ENCODE data around the gene PIM2. TPM values are rescaled to one million over a fixed set of nuclear protein-coding genes. Genes with fewer than 3 reads are reported as not detected.

The PIM2 gene
- polyA plus RNA-seq, 1 of the 3 experiments (the other 2 are of a cell fraction) = 12.3 TPM

- 93% methylated on average over 4 of the region's 4 CpGs for WGBS (ENCODE audit: low lambda C conversion rate)
- H2AFZ ChIP-seq (ENCODE audit: low read depth) = no peak overlapping the region
- no peaks in the 10 kb centered on the region for H3K27me3 ChIP-seq (ENCODE audit: insufficient read depth)
- ChIA-PET POLR2A (no interaction called here), CTCF (no interaction called here)
- H3F3A ChIP-seq (replicated peaks; ENCODE audit: insufficient read depth) = peaks cover 12% of the 10 kb centered on the region
- 0 out of 2 replicates have a peak, but pooled peaks cover 9% of the 10 kb centered on the region for H4K20me1 ChIP-seq (ENCODE audit: insufficient read depth)
- peaks cover 3% of the 10 kb centered on the region; the same call in 1 of the 2 replicates for H3K79me2 ChIP-seq (ENCODE audit: insufficient read depth)
- no peak overlapping the region for H3K27ac ChIP-seq (ENCODE audit: low read depth in 2 of 2, low read length in 1 of 2)
- no peaks in the 10 kb centered on the region for H3K9me3 ChIP-seq
- H3K9ac ChIP-seq = no peak overlapping the region
- TF ChIP-seq IRF3 (IDR thresholded peaks at IDR 0.05; ENCODE audit: low read depth, low read length) (no peak), RAD21 (IDR thresholded peaks at IDR 0.05; ENCODE audit: low read length) (no peak), PBX3 (IDR thresholded peaks at IDR 0.05) (no peak), RFX5 (IDR thresholded peaks at IDR 0.05; ENCODE audit: low read length) (no peak), TCF12 (IDR thresholded peaks at IDR 0.05) (no peak), JUND (IDR thresholded peaks at IDR 0.05) (no peak), FOSL2 (IDR thresholded peaks at IDR 0.05; ENCODE audit: borderline replicate concordance, low read depth) (no peak), USF1 (IDR thresholded peaks at IDR 0.05; ENCODE audit: borderline replicate concordance, low read depth) (no peak), EZH2phosphoT487 (IDR thresholded peaks at IDR 0.05; ENCODE audit: borderline replicate concordance, low read depth) (no peak), NRF1 (IDR thresholded peaks at IDR 0.05; ENCODE audit: low read depth, low read length) (no peak), GATA2 (CRISPR knock-in tag; IDR thresholded peaks at IDR 0.05) (no peak), FOXM1 (IDR thresholded peaks at IDR 0.05; ENCODE audit: low read depth) (no peak), ZBTB33 (IDR thresholded peaks at IDR 0.05; ENCODE audit: borderline replicate concordance, low read depth) (no peak), YY1 (IDR thresholded peaks at IDR 0.05; ENCODE audit: low read depth) (no peak), CTCF (IDR thresholded peaks at IDR 0.05) (no peak), SMC3 (IDR thresholded peaks at IDR 0.05; ENCODE audit: low read depth, low read length) (no peak), NFIC (IDR thresholded peaks at IDR 0.05; ENCODE audit: borderline replicate concordance) (no peak), RCOR1 (IDR thresholded peaks at IDR 0.05; ENCODE audit: low read length) (no peak), CHD2 (IDR thresholded peaks at IDR 0.05; ENCODE audit: low read length, partially characterized antibody) (no peak), SIN3A (IDR thresholded peaks at IDR 0.05; ENCODE audit: borderline replicate concordance, low read depth, low read length) (no peak)
- H3K9me2 ChIP-seq = no peaks in the 10 kb centered on the region
- peaks cover 3 to 37% of the 10 kb centered on the region in 2 experiments for H3K36me3 ChIP-seq (replicated peaks in 1 of 2; ENCODE audit: control insufficient read depth in 1 of 2, insufficient read depth in 2 of 2, low read length in 1 of 2)
- no peak overlapping the region for H3K4me3 ChIP-seq (ENCODE audit: low read depth in 2 of 2, low read length in 1 of 2)
- peaks cover 5 to 26% of the 10 kb centered on the region in 2 experiments; a peak in 2 of 4 replicates for H3K4me1 ChIP-seq (ENCODE audit: control insufficient read depth in 1 of 2, insufficient read depth in 2 of 2, low read depth in 1 of 2, low read length in 1 of 2)
- no peak overlapping the region for H3K4me2 ChIP-seq
- no peak for DNase-seq
Observed at GRCh38 chrX:48920718-48921104, 1.9 kb upstream of the PIM2 start.
